GM12878 (cell line): ENCODE results near the gene NTRK3. TPM values are rescaled to one million over a fixed set of nuclear protein-coding genes. Genes with fewer than 3 reads are reported as not detected.

Source experiments
- ATAC-seq: fragments of 200-7000 bp; cut with Tn5 transposase; 3 replicates; pipeline ENCODE4 v1.9.1; 2020; ENCODE audit warnings: mild to moderate bottlenecking, moderate library complexity
- BruUV-seq: library from RNA; stranded (reverse); fragments of 400-500 nt; replicated peaks from 2 replicates; lab custom pipeline; 2021; lab: Mats Ljungman, UMichigan
- CTCF ChIA-PET: fragments of 300-600 bp; sonication (Branson Sonifier 250); formaldehyde crosslinking; extraction: SDS; loops from one replicate; lab custom pipeline; 2021; ENCODE audit warnings: inconsistent platforms; lab: Yijun Ruan, JAX
- POLR2A ChIA-PET: fragments of 350-600 bp; formaldehyde crosslinking; extraction: SDS; loops from one replicate; lab custom pipeline; 2021; ENCODE audit warnings: inconsistent platforms; lab: Charles Lee
- RAD21 ChIA-PET: fragments of 300-600 bp; sonication (Branson Sonifier 250); formaldehyde crosslinking; loops from one replicate; lab custom pipeline; 2023; ENCODE audit warnings: antibody characterized with exemption; ENCODE audit not compliant: unreplicated experiment; lab: Charles Lee
- SMC1A ChIA-PET: fragments of 300-600 bp; sonication (Branson Sonifier 250); formaldehyde crosslinking; loops from one replicate; lab custom pipeline; 2023; ENCODE audit not compliant: unreplicated experiment, uncharacterized antibody; lab: Charles Lee
- DNase-seq: peaks from one replicate; pipeline ENCODE4 v3.0.0-alpha.2; 2011; ENCODE audit warnings: low read depth, low spot score
- FAIRE-seq: peaks from 3 replicates; lab custom pipeline; 2011; peaks lifted over from hg19 to GRCh38; lab: Jason Lieb, UNC
- H2AFZ ChIP-seq: 2 replicates; pipeline ENCODE4 v1.6.0; 2011; ENCODE audit warnings: low read depth, low read length, control low read depth; ENCODE audit not compliant: control insufficient read depth
- H3K27ac ChIP-seq: 2 replicates; pipeline ENCODE4 v1.5.1; 2011; ENCODE audit warnings: control low read depth; ENCODE audit not compliant: control insufficient read depth, insufficient read depth
- H3K27me3 ChIP-seq, 2 experiments: replicated peaks in 1 of 2; 2 replicates each; pipeline versions ENCODE4 v1.6.0 to v1.6.1; 2011; ENCODE audit warnings: low read length in 1 of 2; ENCODE audit not compliant: control insufficient read depth in 2 of 2, insufficient read depth in 2 of 2
- H3K36me3 ChIP-seq, 2 experiments: 2 replicates each; pipeline ENCODE4 v1.5.1; 2011; ENCODE audit warnings: low read length in 1 of 2; ENCODE audit not compliant: control insufficient read depth in 2 of 2, insufficient read depth in 2 of 2
- H3K4me1 ChIP-seq: 2 replicates; pipeline ENCODE4 v1.6.1; 2011; ENCODE audit warnings: mild to moderate bottlenecking, low read length, moderate library complexity, mixed read lengths; ENCODE audit not compliant: control insufficient read depth, insufficient read depth
- H3K4me2 ChIP-seq: 2 replicates; pipeline ENCODE4 v1.6.0; 2011; ENCODE audit warnings: control low read depth; ENCODE audit not compliant: control insufficient read depth, insufficient read depth
- H3K4me3 ChIP-seq: fragments of 200-600 bp; sonication (generic); 2 replicates; pipeline ENCODE4 v1.5.1; 2016
- H3K79me2 ChIP-seq: 2 replicates; pipeline ENCODE4 v1.6.0; 2011; ENCODE audit warnings: low read length; ENCODE audit not compliant: control insufficient read depth, insufficient read depth
- H3K9ac ChIP-seq: 2 replicates; pipeline ENCODE4 v1.8.0; 2011; ENCODE audit warnings: low read length, control low read depth, mixed read lengths; ENCODE audit not compliant: control insufficient read depth, insufficient read depth
- H3K9me3 ChIP-seq: replicated peaks from 3 replicates; pipeline ENCODE4 v1.5.1; 2011; ENCODE audit warnings: mild to moderate bottlenecking, low read length; ENCODE audit not compliant: control insufficient read depth, insufficient read depth
- H4K20me1 ChIP-seq: 2 replicates; pipeline ENCODE4 v1.6.0; 2011; ENCODE audit not compliant: control insufficient read depth, insufficient read depth
- ATF7 ChIP-seq: fragments of 450-650 bp; IDR thresholded peaks from 2 replicates; pipeline ENCODE4 v1.6.1; 2016; ENCODE audit warnings: low read depth, mild to moderate bottlenecking
- IKZF1 ChIP-seq: fragments of 450-650 bp; conservative IDR thresholded peaks from 2 replicates; pipeline ENCODE4 v1.6.1; 2017; ENCODE audit warnings: antibody characterized with exemption, mild to moderate bottlenecking
- JUNB ChIP-seq: IDR thresholded peaks from 2 replicates; pipeline ENCODE4 v1.6.1; 2016; ENCODE audit warnings: antibody characterized with exemption, mild to moderate bottlenecking
- PML ChIP-seq: IDR thresholded peaks from 2 replicates; pipeline ENCODE4 v1.6.1; 2012; ENCODE audit warnings: low read length, inconsistent platforms
- POLR2AphosphoS5 ChIP-seq: IDR thresholded peaks from 2 replicates; pipeline ENCODE4 v1.6.1; 2011; ENCODE audit warnings: mild to moderate bottlenecking, low read length, inconsistent platforms
- SUPT20H ChIP-seq: IDR thresholded peaks from 2 replicates; pipeline ENCODE4 v1.6.1; 2011; ENCODE audit warnings: low read depth, mild to moderate bottlenecking, low read length, moderate library complexity, borderline replicate concordance; ENCODE audit not compliant: control insufficient read depth
- ZNF207 ChIP-seq: fragments of 450-650 bp; IDR thresholded peaks from 2 replicates; pipeline ENCODE4 v1.6.1; 2014; ENCODE audit warnings: antibody characterized with exemption, mild to moderate bottlenecking, borderline replicate concordance
- WGBS: methylation state at CpG from one replicate; pipeline ENCODE4 v1.1.6; 2016; ENCODE audit warnings: low lambda C conversion rate; ENCODE audit not compliant: insufficient replicate concordance, insufficient coverage; ENCODE audit errors: missing lambda C conversion rate; 5-methylcytosine and 5-hydroxymethylcytosine counted together
- in situ Hi-C: fragments of 300-500 bp; cut with MboI; formaldehyde crosslinking; loops from 9 replicates; pipeline ENCODE4 v1.14.3; 2018; ENCODE audit warnings: mixed read lengths
- intact Hi-C: fragments of 100-400 bp; cut with micrococcal nuclease; formaldehyde crosslinking; loops from one replicate; pipeline ENCODE4 v1.14.2; 2022; ENCODE audit not compliant: unreplicated experiment
- polyA plus RNA-seq, 11 experiments: library from polyadenylated mRNA; depleted of rRNA in 4 of 11; unstranded in 6 of 11; stranded (reverse) in 5 of 11; fragments of >200 nt; fragmentation: Nextera tagmentation in 4 of 11; fragmentation: Illumina TruSeq in 1 of 11; extraction: Ambion mirVana in 4 of 11; extraction: Trizol in 1 of 11; gene quantifications; 1 replicate in 1 of 11; 2 replicates in 10 of 11; pipeline versions ENCODE4 v1.2.1 to v1.2.3, GENCODE V29; 2011 to 2016; ENCODE audit warnings: inconsistent platforms in 2 of 11, missing spikeins in 2 of 11, low read depth in 1 of 11
- total RNA-seq, 4 experiments: library from RNA; depleted of rRNA in 3 of 4; stranded (reverse); fragments of >200 nt in 3 of 4; fragmentation: Illumina TruSeq in 1 of 4; extraction: Trizol in 1 of 4; gene quantifications; 2 replicates each; pipeline versions ENCODE4 v1.2.1 to v1.2.3, GENCODE V29; 2013 to 2021
- TF ChIP-seq, protein P1 (sequence below): fragments of 450-650 bp; IDR thresholded peaks from 2 replicates; pipeline ENCODE4 v1.6.1; 2016; ENCODE audit warnings: mild to moderate bottlenecking
- TF ChIP-seq, protein P2 (sequence below): fragments of 450-650 bp; IDR thresholded peaks from 2 replicates; pipeline ENCODE4 v1.6.1; 2014; ENCODE audit warnings: mild to moderate bottlenecking
- TF ChIP-seq, protein P3 (sequence below): fragments of 450-650 bp; IDR thresholded peaks from 2 replicates; pipeline ENCODE4 v1.6.1; 2016; ENCODE audit warnings: mild to moderate bottlenecking

NTRK3 gene
- total and polyA plus RNA-seq, 10 of the 15 experiments (the other 5 are each of a cell fraction or from before 2014, with no cell fraction given), result not detected

DNA sequence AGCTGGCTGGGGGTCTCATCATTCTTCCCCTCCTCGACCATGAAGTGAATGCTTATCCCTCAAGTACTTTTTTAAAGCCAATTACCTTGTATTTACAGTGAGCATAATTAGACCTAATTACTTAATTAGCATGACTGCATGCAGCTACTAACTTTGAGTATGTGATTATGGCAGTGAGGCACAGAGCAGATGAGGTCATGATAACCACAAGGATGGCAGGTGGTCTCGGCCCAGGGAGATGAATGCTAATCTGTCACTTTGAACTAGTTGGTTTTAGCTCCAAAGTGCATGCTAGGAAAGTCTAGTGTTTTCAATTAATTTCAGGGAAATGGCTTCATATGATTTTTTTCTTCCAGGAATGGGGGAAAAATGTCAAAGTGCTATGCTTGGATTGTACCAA, 233.8 kb downstream of the NTRK3 start (continued):
- TF ChIP-seq, protein P1, sequence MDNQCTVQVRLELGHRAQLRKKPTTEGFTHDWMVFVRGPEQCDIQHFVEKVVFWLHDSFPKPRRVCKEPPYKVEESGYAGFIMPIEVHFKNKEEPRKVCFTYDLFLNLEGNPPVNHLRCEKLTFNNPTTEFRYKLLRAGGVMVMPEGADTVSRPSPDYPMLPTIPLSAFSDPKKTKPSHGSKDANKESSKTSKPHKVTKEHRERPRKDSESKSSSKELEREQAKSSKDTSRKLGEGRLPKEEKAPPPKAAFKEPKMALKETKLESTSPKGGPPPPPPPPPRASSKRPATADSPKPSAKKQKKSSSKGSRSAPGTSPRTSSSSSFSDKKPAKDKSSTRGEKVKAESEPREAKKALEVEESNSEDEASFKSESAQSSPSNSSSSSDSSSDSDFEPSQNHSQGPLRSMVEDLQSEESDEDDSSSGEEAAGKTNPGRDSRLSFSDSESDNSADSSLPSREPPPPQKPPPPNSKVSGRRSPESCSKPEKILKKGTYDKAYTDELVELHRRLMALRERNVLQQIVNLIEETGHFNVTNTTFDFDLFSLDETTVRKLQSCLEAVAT, result no peak
- TF ChIP-seq IKZF1, result no peak

DNA sequence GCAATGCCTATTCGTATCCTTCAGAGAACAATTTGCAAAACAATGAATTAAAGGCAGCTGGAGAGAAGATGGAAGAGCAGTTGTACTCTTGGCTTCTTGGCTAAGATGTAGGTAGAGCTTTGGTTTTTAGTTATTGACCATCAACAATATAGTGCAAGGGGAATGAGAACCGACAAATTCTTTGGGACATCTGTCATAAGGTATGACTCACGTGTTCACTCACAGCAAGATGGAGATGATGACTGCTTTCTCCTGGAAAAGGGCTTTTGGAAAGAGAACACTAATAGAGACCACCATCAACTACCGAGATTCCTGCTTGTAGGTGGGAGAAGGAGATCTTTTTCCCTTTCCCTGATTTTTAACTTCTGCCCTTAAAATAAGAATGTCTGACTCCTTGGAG, 234.9 kb downstream of the NTRK3 start:
- Histone ChIP-seq H3K4me3 (no peak overlapping the region), H3K79me2 (no peaks in the 10 kb centered on the region), H3K36me3 (no peaks in the 10 kb centered on the region), H3K4me2 (no peak overlapping the region), H2AFZ (no peak overlapping the region)
- WGBS, result 17% methylated on average over 4 of the region's 4 CpGs
- no peak for FAIRE-seq
- intact Hi-C loops, result no loop called here
- TF ChIP-seq SUPT20H, result no peak
- no peak for TF ChIP-seq ZNF207
- TF ChIP-seq POLR2AphosphoS5, result no peak
- TF ChIP-seq, all 136 proteins: peak for 0
- no peaks in the 10 kb centered on the region for H3K4me1 ChIP-seq
- ChIA-PET CTCF (no interaction called here), POLR2A (no interaction called here), RAD21 (no interaction called here), SMC1A (no interaction called here)
- ATAC-seq, result no peak
- H3K9me3 ChIP-seq, result no peaks in the 10 kb centered on the region
- no peaks in the 10 kb centered on the region for H3K27me3 ChIP-seq
- no peaks in the 10 kb centered on the region for H4K20me1 ChIP-seq
- no peak for DNase-seq
- H3K27ac ChIP-seq, result no peak overlapping the region
- no TSS peak for BruUV-seq
- in situ Hi-C loops, result no loop called here
- H3K9ac ChIP-seq, result no peak overlapping the region

DNA sequence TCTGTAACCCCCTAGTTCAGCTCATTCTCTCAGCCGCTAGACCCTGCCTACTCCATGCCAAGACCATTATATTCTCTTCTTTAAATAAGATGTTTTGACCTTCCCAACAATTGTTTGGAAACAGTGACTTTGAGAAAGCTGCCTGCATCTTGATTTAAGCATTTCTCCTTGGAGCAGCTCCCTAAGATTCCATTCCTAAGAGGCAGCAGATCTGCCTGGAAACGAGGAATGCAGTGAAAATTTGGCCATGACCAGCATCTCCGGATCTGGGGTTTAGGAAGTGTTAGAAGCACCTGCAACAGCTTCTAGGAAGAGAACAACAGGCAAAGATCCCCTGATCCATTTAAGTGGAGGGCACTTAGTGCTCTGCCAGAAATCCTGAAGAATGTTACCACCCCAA, 235.7 kb downstream of the NTRK3 start:
- ChIA-PET POLR2A (no interaction called here), SMC1A (no interaction called here), RAD21 (no interaction called here), CTCF (no interaction called here)
- no peak overlapping the region for H3K27ac ChIP-seq
- no peaks in the 10 kb centered on the region for H3K27me3 ChIP-seq
- no peak overlapping the region for H3K4me3 ChIP-seq
- intact Hi-C loops, result no loop called here
- H3K9ac ChIP-seq, result no peak overlapping the region
- in situ Hi-C loops, result no loop called here
- H3K9me3 ChIP-seq, result no peaks in the 10 kb centered on the region
- no peaks in the 10 kb centered on the region for H4K20me1 ChIP-seq
- DNase-seq, result no peak
- WGBS, result 28% methylated on average over 3 of the region's 3 CpGs
- FAIRE-seq, result no peak
- no peaks in the 10 kb centered on the region for H3K79me2 ChIP-seq
- no peak overlapping the region for H3K4me2 ChIP-seq
- no peaks in the 10 kb centered on the region for H3K4me1 ChIP-seq
- H2AFZ ChIP-seq, result no peak overlapping the region
- no peaks in the 10 kb centered on the region for H3K36me3 ChIP-seq
- ATAC-seq, result no peak
- no TSS peak for BruUV-seq
- TF ChIP-seq PML (no peak), ATF7 (no peak), JUNB (no peak)
- TF ChIP-seq, protein P2, sequence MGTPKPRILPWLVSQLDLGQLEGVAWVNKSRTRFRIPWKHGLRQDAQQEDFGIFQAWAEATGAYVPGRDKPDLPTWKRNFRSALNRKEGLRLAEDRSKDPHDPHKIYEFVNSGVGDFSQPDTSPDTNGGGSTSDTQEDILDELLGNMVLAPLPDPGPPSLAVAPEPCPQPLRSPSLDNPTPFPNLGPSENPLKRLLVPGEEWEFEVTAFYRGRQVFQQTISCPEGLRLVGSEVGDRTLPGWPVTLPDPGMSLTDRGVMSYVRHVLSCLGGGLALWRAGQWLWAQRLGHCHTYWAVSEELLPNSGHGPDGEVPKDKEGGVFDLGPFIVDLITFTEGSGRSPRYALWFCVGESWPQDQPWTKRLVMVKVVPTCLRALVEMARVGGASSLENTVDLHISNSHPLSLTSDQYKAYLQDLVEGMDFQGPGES, result no peak
- TF ChIP-seq, protein P3, sequence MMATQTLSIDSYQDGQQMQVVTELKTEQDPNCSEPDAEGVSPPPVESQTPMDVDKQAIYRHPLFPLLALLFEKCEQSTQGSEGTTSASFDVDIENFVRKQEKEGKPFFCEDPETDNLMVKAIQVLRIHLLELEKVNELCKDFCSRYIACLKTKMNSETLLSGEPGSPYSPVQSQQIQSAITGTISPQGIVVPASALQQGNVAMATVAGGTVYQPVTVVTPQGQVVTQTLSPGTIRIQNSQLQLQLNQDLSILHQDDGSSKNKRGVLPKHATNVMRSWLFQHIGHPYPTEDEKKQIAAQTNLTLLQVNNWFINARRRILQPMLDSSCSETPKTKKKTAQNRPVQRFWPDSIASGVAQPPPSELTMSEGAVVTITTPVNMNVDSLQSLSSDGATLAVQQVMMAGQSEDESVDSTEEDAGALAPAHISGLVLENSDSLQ, result no peak
